Esophagus squamous epithelium (tissue), 4 donors: ENCODE measurements around the gene SH3PXD2A.

Experiments used
- POLR2A ChIP-seq, 4 donors: fragments of 450-650 bp; IDR thresholded peaks; one replicate each; pipeline ENCODE4 v1.6.1; 2017; ENCODE audit warnings: antibody characterized with exemption in 4 of 4, mild to moderate bottlenecking in 4 of 4, moderate library complexity in 3 of 4
- TF ChIP-seq, protein P1 (sequence below), 6 experiments: fragments of 450-650 bp in 4 of 6; fragments of 200-600 bp in 2 of 6; sonication (generic) in 2 of 6; IDR thresholded peaks; one replicate each; pipeline ENCODE4 v1.5.1; 2016 to 2019; ENCODE audit warnings: antibody characterized with exemption in 6 of 6, mild to moderate bottlenecking in 4 of 6, moderate library complexity in 4 of 6

DNA sequence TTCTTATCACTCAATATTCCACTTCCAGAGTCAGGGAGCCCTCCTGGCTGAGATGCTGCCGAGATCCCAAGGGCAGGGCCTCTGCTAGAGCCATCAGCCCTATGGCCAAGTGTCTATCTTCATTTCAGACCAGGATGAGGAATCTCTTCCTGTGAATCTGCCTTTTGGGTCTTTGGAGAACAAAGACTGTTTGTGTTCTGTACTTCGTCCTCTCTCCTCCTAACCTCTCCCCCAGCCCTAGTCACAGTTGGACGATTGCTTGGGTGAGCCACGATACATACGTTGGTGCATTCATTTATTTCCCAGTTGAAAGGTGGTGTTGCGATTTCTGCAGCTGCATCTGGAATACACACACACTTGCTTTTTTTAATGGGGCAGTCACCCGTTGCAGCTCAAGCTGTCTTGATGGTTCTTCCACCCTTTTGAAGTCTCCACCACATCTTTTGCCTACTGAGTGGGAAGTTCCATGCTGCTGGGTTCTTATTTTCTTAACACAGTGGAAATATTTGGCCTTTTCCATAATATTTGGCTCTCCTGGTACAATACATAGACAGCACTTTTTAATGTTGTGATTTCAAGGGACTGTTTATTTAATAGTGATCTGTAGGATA, 26.7 kb downstream of the SH3PXD2A start:
- TF ChIP-seq, protein P1, sequence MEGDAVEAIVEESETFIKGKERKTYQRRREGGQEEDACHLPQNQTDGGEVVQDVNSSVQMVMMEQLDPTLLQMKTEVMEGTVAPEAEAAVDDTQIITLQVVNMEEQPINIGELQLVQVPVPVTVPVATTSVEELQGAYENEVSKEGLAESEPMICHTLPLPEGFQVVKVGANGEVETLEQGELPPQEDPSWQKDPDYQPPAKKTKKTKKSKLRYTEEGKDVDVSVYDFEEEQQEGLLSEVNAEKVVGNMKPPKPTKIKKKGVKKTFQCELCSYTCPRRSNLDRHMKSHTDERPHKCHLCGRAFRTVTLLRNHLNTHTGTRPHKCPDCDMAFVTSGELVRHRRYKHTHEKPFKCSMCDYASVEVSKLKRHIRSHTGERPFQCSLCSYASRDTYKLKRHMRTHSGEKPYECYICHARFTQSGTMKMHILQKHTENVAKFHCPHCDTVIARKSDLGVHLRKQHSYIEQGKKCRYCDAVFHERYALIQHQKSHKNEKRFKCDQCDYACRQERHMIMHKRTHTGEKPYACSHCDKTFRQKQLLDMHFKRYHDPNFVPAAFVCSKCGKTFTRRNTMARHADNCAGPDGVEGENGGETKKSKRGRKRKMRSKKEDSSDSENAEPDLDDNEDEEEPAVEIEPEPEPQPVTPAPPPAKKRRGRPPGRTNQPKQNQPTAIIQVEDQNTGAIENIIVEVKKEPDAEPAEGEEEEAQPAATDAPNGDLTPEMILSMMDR (IDR thresholded peaks at IDR 0.05): no peak
- TF ChIP-seq POLR2A (IDR thresholded peaks at IDR 0.05): no peak
